ENCODE measurements around the gene SPATA22. TPM values are rescaled to one million over a fixed set of nuclear protein-coding genes. Genes with fewer than 3 reads are reported as not detected.

The SPATA22 gene
- total and polyA plus RNA-seq, 9 of the 15 experiments (the other 6 are each of a cell fraction or from before 2014, with no cell fraction given): 0.17 to 0.77 (median 0.44) TPM

Other genes starting within 250 kb of the SPATA22 start
Only the 7 nearest of the 13 such genes appear.
- not detected in 2 replicates for gene OR3A2, start 85.5 kb downstream of the SPATA22 start, total RNA-seq (2014; rRNA removed)
- not detected in 2 replicates for gene OR3A2, start 85.5 kb downstream of the SPATA22 start, total RNA-seq (2014; rRNA removed; fragmentation: Illumina TruSeq; extraction: Trizol)
- not detected in 2 replicates for gene OR3A2, start 85.5 kb downstream of the SPATA22 start, total RNA-seq (2015; rRNA removed; fragmentation: Illumina TruSeq; extraction: Trizol)
- not detected in 2 replicates for gene OR3A2, start 85.5 kb downstream of the SPATA22 start, total RNA-seq (2021)
- not detected in 2 replicates for gene OR3A2, start 85.5 kb downstream of the SPATA22 start, polyA plus RNA-seq (2011; rRNA removed)
- gene OR3A2, start 85.5 kb downstream of the SPATA22 start, polyA plus RNA-seq (2014; fragmentation: Illumina TruSeq; extraction: Trizol): not detected in 2 replicates
- not detected for gene OR3A2, start 85.5 kb downstream of the SPATA22 start, polyA plus RNA-seq (2014; fragmentation: Nextera tagmentation; extraction: Ambion mirVana)
- gene OR3A2, start 85.5 kb downstream of the SPATA22 start, polyA plus RNA-seq (2014; rRNA removed): not detected in 2 replicates
- not detected in 2 replicates for gene OR1E1, start 73.4 kb downstream of the SPATA22 start, total RNA-seq (2014; rRNA removed)
- not detected in 2 replicates for gene OR1E1, start 73.4 kb downstream of the SPATA22 start, total RNA-seq (2014; rRNA removed; fragmentation: Illumina TruSeq; extraction: Trizol)
- gene OR1E1, start 73.4 kb downstream of the SPATA22 start, total RNA-seq (2015; rRNA removed; fragmentation: Illumina TruSeq; extraction: Trizol): not detected in 2 replicates
- gene OR1E1, start 73.4 kb downstream of the SPATA22 start, total RNA-seq (2021): not detected in 2 replicates
- not detected in 2 replicates for gene OR1E1, start 73.4 kb downstream of the SPATA22 start, polyA plus RNA-seq (2011; rRNA removed)
- gene OR1E1, start 73.4 kb downstream of the SPATA22 start, polyA plus RNA-seq (2014; fragmentation: Illumina TruSeq; extraction: Trizol): not detected in 2 replicates
- not detected for gene OR1E1, start 73.4 kb downstream of the SPATA22 start, polyA plus RNA-seq (2014; fragmentation: Nextera tagmentation; extraction: Ambion mirVana)
- not detected in 2 replicates for gene OR1E1, start 73.4 kb downstream of the SPATA22 start, polyA plus RNA-seq (2014; rRNA removed)
- gene OR3A3, start 60.4 kb downstream of the SPATA22 start, total RNA-seq (2014; rRNA removed): not detected in 2 replicates
- gene OR3A3, start 60.4 kb downstream of the SPATA22 start, total RNA-seq (2014; rRNA removed; fragmentation: Illumina TruSeq; extraction: Trizol): not detected in 2 replicates
- not detected in 2 replicates for gene OR3A3, start 60.4 kb downstream of the SPATA22 start, total RNA-seq (2015; rRNA removed; fragmentation: Illumina TruSeq; extraction: Trizol)
- not detected in 2 replicates for gene OR3A3, start 60.4 kb downstream of the SPATA22 start, total RNA-seq (2021)
- not detected in 2 replicates for gene OR3A3, start 60.4 kb downstream of the SPATA22 start, polyA plus RNA-seq (2011; rRNA removed)
- gene OR3A3, start 60.4 kb downstream of the SPATA22 start, polyA plus RNA-seq (2014; fragmentation: Illumina TruSeq; extraction: Trizol): not detected in 2 replicates
- not detected for gene OR3A3, start 60.4 kb downstream of the SPATA22 start, polyA plus RNA-seq (2014; fragmentation: Nextera tagmentation; extraction: Ambion mirVana)
- gene OR3A3, start 60.4 kb downstream of the SPATA22 start, polyA plus RNA-seq (2014; rRNA removed): not detected in 2 replicates
- not detected in 2 replicates for gene OR1E2, start 38.0 kb downstream of the SPATA22 start, total RNA-seq (2014; rRNA removed)
- gene OR1E2, start 38.0 kb downstream of the SPATA22 start, total RNA-seq (2014; rRNA removed; fragmentation: Illumina TruSeq; extraction: Trizol): not detected in 2 replicates
- not detected in 2 replicates for gene OR1E2, start 38.0 kb downstream of the SPATA22 start, total RNA-seq (2015; rRNA removed; fragmentation: Illumina TruSeq; extraction: Trizol)
- not detected in 2 replicates for gene OR1E2, start 38.0 kb downstream of the SPATA22 start, total RNA-seq (2021)
- gene OR1E2, start 38.0 kb downstream of the SPATA22 start, polyA plus RNA-seq (2011; rRNA removed): not detected in 2 replicates
- gene OR1E2, start 38.0 kb downstream of the SPATA22 start, polyA plus RNA-seq (2014; fragmentation: Illumina TruSeq; extraction: Trizol): not detected in 2 replicates
- gene OR1E2, start 38.0 kb downstream of the SPATA22 start, polyA plus RNA-seq (2014; fragmentation: Nextera tagmentation; extraction: Ambion mirVana): not detected
- not detected in 2 replicates for gene OR1E2, start 38.0 kb downstream of the SPATA22 start, polyA plus RNA-seq (2014; rRNA removed)
- gene ASPA, start 4.2 kb upstream of the SPATA22 start, total RNA-seq (2014; rRNA removed): not detected in 2 replicates
- gene ASPA, start 4.2 kb upstream of the SPATA22 start, total RNA-seq (2014; rRNA removed; fragmentation: Illumina TruSeq; extraction: Trizol): not detected in 2 replicates
- not detected in 2 replicates for gene ASPA, start 4.2 kb upstream of the SPATA22 start, total RNA-seq (2015; rRNA removed; fragmentation: Illumina TruSeq; extraction: Trizol)
- gene ASPA, start 4.2 kb upstream of the SPATA22 start, total RNA-seq (2021): not detected in 2 replicates
- gene ASPA, start 4.2 kb upstream of the SPATA22 start, polyA plus RNA-seq (2011; rRNA removed): not detected in 2 replicates
- not detected in 2 replicates for gene ASPA, start 4.2 kb upstream of the SPATA22 start, polyA plus RNA-seq (2014; fragmentation: Illumina TruSeq; extraction: Trizol)
- not detected for gene ASPA, start 4.2 kb upstream of the SPATA22 start, polyA plus RNA-seq (2014; fragmentation: Nextera tagmentation; extraction: Ambion mirVana)
- not detected in 2 replicates for gene ASPA, start 4.2 kb upstream of the SPATA22 start, polyA plus RNA-seq (2014; rRNA removed)
- gene TRPV3, start 86.0 kb upstream of the SPATA22 start, total RNA-seq (2014; rRNA removed): 0.09 TPM in 1 of 2 replicates, not detected in the other
- gene TRPV3, start 86.0 kb upstream of the SPATA22 start, total RNA-seq (2014; rRNA removed; fragmentation: Illumina TruSeq; extraction: Trizol): 0.07 and 0.10 TPM in 2 replicates
- gene TRPV3, start 86.0 kb upstream of the SPATA22 start, total RNA-seq (2015; rRNA removed; fragmentation: Illumina TruSeq; extraction: Trizol): 0.11 TPM in 2 replicates
- gene TRPV3, start 86.0 kb upstream of the SPATA22 start, total RNA-seq (2021): 0.11 and 0.18 TPM in 2 replicates
- gene TRPV3, start 86.0 kb upstream of the SPATA22 start, polyA plus RNA-seq (2011; rRNA removed): 0.09 and 0.22 TPM in 2 replicates
- gene TRPV3, start 86.0 kb upstream of the SPATA22 start, polyA plus RNA-seq (2014; fragmentation: Illumina TruSeq; extraction: Trizol): 0.08 and 0.10 TPM in 2 replicates
- gene TRPV3, start 86.0 kb upstream of the SPATA22 start, polyA plus RNA-seq (2014; fragmentation: Nextera tagmentation; extraction: Ambion mirVana): under 1 TPM in 1 of 2 experiments, not detected in 1; 0.03 TPM
- 0.42 and 0.55 TPM in 2 replicates for gene TRPV3, start 86.0 kb upstream of the SPATA22 start, polyA plus RNA-seq (2014; rRNA removed)
- 0.08 TPM in 1 of 2 replicates, not detected in the other for gene TRPV1, start 137.6 kb upstream of the SPATA22 start, total RNA-seq (2014; rRNA removed)
- gene TRPV1, start 137.6 kb upstream of the SPATA22 start, total RNA-seq (2014; rRNA removed; fragmentation: Illumina TruSeq; extraction: Trizol): 0.11 TPM in 1 of 2 replicates, not detected in the other
- gene TRPV1, start 137.6 kb upstream of the SPATA22 start, total RNA-seq (2015; rRNA removed; fragmentation: Illumina TruSeq; extraction: Trizol): 0.15 TPM in 1 of 2 replicates, not detected in the other
- gene TRPV1, start 137.6 kb upstream of the SPATA22 start, total RNA-seq (2021): 0.11 and 0.20 TPM in 2 replicates
- 0.12 and 0.18 TPM in 2 replicates for gene TRPV1, start 137.6 kb upstream of the SPATA22 start, polyA plus RNA-seq (2011; rRNA removed)
- gene TRPV1, start 137.6 kb upstream of the SPATA22 start, polyA plus RNA-seq (2014; fragmentation: Illumina TruSeq; extraction: Trizol): 0.09 and 0.12 TPM in 2 replicates
- under 1 TPM in 1 of 2 experiments, not detected in 1; 0.01 TPM for gene TRPV1, start 137.6 kb upstream of the SPATA22 start, polyA plus RNA-seq (2014; fragmentation: Nextera tagmentation; extraction: Ambion mirVana)
- 0.09 and 0.12 TPM in 2 replicates for gene TRPV1, start 137.6 kb upstream of the SPATA22 start, polyA plus RNA-seq (2014; rRNA removed)